Measurements from ENCODE around the gene C6orf163. TPM values are rescaled to one million over a fixed set of nuclear protein-coding genes. Genes with fewer than 3 reads are reported as not detected.

The C6orf163 gene
- total RNA-seq, 3 donors from 2014 or later = 2.7 to 7.8 (median 3.8) TPM

DNA sequence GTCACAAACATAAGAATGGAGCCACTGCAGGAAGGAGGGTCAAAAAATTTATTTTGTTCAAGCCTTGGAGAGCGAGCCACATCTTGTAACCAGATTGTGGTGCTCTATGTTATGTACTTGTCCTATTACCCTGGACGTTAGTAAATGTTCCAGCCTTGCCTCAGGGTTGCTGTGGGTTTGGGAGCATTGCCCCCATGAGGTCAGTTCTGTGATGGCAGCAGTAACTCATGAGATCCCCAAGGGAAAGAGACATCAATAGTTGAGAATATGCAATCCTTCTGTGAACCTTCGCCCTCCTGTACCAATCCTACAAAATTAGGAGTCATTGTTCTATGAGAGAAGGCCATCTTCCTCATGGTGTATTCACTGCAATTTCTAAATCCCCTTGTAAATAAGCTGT lies 46.7 kb downstream of the C6orf163 start:
- Histone ChIP-seq H3K4me1 (ENCODE audit: low read depth) (no peaks in the 10 kb centered on the region), H3K36me3 (ENCODE audit: low read depth) (no peaks in the 10 kb centered on the region), H3K9me3 (no peaks in the 10 kb centered on the region), H3K4me3 (no peak overlapping the region)
- intact Hi-C loops (cut with DNase I, micrococcal nuclease) = no loop called here
- peak in 1 of 3 donors; percentile 36 for DNase-seq
- TF ChIP-seq, protein P1, sequence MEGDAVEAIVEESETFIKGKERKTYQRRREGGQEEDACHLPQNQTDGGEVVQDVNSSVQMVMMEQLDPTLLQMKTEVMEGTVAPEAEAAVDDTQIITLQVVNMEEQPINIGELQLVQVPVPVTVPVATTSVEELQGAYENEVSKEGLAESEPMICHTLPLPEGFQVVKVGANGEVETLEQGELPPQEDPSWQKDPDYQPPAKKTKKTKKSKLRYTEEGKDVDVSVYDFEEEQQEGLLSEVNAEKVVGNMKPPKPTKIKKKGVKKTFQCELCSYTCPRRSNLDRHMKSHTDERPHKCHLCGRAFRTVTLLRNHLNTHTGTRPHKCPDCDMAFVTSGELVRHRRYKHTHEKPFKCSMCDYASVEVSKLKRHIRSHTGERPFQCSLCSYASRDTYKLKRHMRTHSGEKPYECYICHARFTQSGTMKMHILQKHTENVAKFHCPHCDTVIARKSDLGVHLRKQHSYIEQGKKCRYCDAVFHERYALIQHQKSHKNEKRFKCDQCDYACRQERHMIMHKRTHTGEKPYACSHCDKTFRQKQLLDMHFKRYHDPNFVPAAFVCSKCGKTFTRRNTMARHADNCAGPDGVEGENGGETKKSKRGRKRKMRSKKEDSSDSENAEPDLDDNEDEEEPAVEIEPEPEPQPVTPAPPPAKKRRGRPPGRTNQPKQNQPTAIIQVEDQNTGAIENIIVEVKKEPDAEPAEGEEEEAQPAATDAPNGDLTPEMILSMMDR (IDR thresholded peaks at IDR 0.05) = peak; percentile 7
- ATAC-seq = peak; percentile 60

- TF ChIP-seq, protein P1 (IDR thresholded peaks at IDR 0.05) = peak; percentile 47
- intact Hi-C loops (cut with DNase I, micrococcal nuclease) = no loop called here
- peak in 1 of 3 donors; percentile 70 for DNase-seq
Measured at GRCh38 chr6:87393026-87393622, 48.5 kb downstream of the C6orf163 start.

GRCh38 chr6:87395431-87395830 lies 50.8 kb downstream of the C6orf163 start:
- DNase-seq (no peak), ATAC-seq (no peak)
- TF ChIP-seq, protein P1 (IDR thresholded peaks at IDR 0.05) = no peak
- Histone ChIP-seq H3K9me3 (no peaks in the 10 kb centered on the region), H3K36me3 (ENCODE audit: low read depth) (no peaks in the 10 kb centered on the region), H3K4me1 (ENCODE audit: low read depth) (no peaks in the 10 kb centered on the region), H3K4me3 (no peak overlapping the region)
- intact Hi-C loops (cut with DNase I, micrococcal nuclease) = no loop called here

More at GRCh38 chr6:87393026-87393622, 48.5 kb downstream of the C6orf163 start:
- H3K4me1 ChIP-seq (ENCODE audit: low read depth) = no peaks in the 10 kb centered on the region
- no peaks in the 10 kb centered on the region for H3K9me3 ChIP-seq
- ATAC-seq = peak; percentile 84
- H3K36me3 ChIP-seq (ENCODE audit: low read depth) = no peaks in the 10 kb centered on the region
- H3K4me3 ChIP-seq = no peak overlapping the region

GRCh38 chr6:87396595-87397392 lies 52.2 kb downstream of the C6orf163 start:
- Histone ChIP-seq H3K36me3 (ENCODE audit: low read depth) (no peaks in the 10 kb centered on the region), H3K4me3 (no peak overlapping the region), H3K9me3 (no peaks in the 10 kb centered on the region), H3K4me1 (ENCODE audit: low read depth) (no peaks in the 10 kb centered on the region)
- ATAC-seq (no peak), DNase-seq (no peak)
- intact Hi-C loops (cut with DNase I, micrococcal nuclease) = no loop called here
- TF ChIP-seq, protein P1 (IDR thresholded peaks at IDR 0.05) = no peak

DNA sequence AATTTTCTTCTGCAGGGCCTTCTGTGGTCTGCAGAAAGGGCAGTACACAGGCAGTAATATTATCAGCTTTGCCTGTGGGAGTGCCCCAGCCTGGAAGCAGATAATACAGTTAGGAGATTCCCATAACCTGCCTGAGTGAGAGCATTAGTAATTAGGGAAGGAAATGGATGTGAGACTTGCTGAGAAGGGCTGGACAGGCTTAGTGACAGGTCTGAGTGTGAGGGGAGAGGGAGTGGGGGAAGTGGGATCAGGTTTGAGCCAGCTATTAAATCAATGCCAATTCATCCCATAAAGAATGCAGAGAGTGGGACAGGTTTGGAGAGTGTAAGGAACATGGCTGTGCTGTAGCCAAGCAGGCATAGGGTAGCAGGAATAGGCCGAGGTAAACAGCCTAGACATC lies 53.0 kb downstream of the C6orf163 start:
- TF ChIP-seq, protein P1 (IDR thresholded peaks at IDR 0.05) = no peak
- H3K36me3 ChIP-seq (ENCODE audit: low read depth) = no peaks in the 10 kb centered on the region
- intact Hi-C loops (cut with DNase I, micrococcal nuclease) = no loop called here
- H3K4me3 ChIP-seq = no peak overlapping the region
- DNase-seq = no peak
- no peaks in the 10 kb centered on the region for H3K4me1 ChIP-seq (ENCODE audit: low read depth)
- no peaks in the 10 kb centered on the region for H3K9me3 ChIP-seq
- no peak for ATAC-seq
